WTC11 (cell line): Measurements from ENCODE around the gene BMP6. TPM values are rescaled to one million over a fixed set of nuclear protein-coding genes. Genes with fewer than 3 reads are reported as not detected.
"Not testable (repeated sequence)": the region's sequence is repeated elsewhere in the genome, so short reads cannot be mapped to it uniquely, and the experiment has no call there.

Experiments used
- ATAC-seq: fragments of 200-7000 bp; cut with Tn5 transposase; 2 replicates; pipeline ENCODE4 v1.10.0; 2021; ENCODE audit warnings: mild to moderate bottlenecking, moderate library complexity
- CTCF ChIA-PET: fragments of 300-600 bp; sonication (Branson Sonifier 250); formaldehyde crosslinking; loops from one replicate; lab custom pipeline; 2021; ENCODE audit warnings: antibody characterized with exemption; lab: Charles Lee
- POLR2A ChIA-PET: fragments of 350-600 bp; sonication (Branson Sonifier 250); formaldehyde crosslinking; loops from one replicate; lab custom pipeline; 2021; ENCODE audit warnings: antibody characterized with exemption; lab: Charles Lee
- DNase-seq: peaks from one replicate; pipeline ENCODE4 v3.0.0; 2021; ENCODE audit warnings: low spot score
- H3K27ac Mint-ChIP-seq: 2 replicates; pipeline ENCODE4 v1.8.0; 2021; ENCODE audit warnings: mixed read lengths
- H3K27me3 Mint-ChIP-seq: 2 replicates; pipeline ENCODE4 v1.8.0; 2021; ENCODE audit warnings: low read depth, mild to moderate bottlenecking, moderate library complexity, mixed read lengths
- H3K36me3 Mint-ChIP-seq: 2 replicates; pipeline ENCODE4 v1.8.0; 2021; ENCODE audit warnings: mixed read lengths
- H3K4me1 Mint-ChIP-seq: 2 replicates; pipeline ENCODE4 v1.8.0; 2022; ENCODE audit warnings: mixed read lengths
- H3K4me3 Mint-ChIP-seq: 2 replicates; pipeline ENCODE4 v1.8.0; 2021; ENCODE audit warnings: mild to moderate bottlenecking, moderate library complexity, mixed read lengths
- H3K9me3 Mint-ChIP-seq: 2 replicates; pipeline ENCODE4 v1.8.0; 2021; ENCODE audit warnings: mixed read lengths
- ARID4B ChIP-seq: sonication (generic); formaldehyde crosslinking; IDR thresholded peaks from 2 replicates; pipeline ENCODE4 v1.8.0; 2023; ENCODE audit warnings: missing genetic modification reagents, mild to moderate bottlenecking, borderline replicate concordance
- ATF6 ChIP-seq: sonication (generic); formaldehyde crosslinking; IDR thresholded peaks from 2 replicates; pipeline ENCODE4 v1.8.1; 2023; ENCODE audit warnings: mild to moderate bottlenecking, missing genetic modification reagents
- CREM ChIP-seq: sonication (generic); formaldehyde crosslinking; IDR thresholded peaks from 2 replicates; pipeline ENCODE4 v1.8.1; 2022; ENCODE audit warnings: mild to moderate bottlenecking, missing genetic modification reagents, moderate library complexity
- GABPB1 ChIP-seq: sonication (generic); formaldehyde crosslinking; IDR thresholded peaks from 2 replicates; pipeline ENCODE4 v1.8.1; 2023; ENCODE audit warnings: mild to moderate bottlenecking, missing genetic modification reagents
- IRF2 ChIP-seq: sonication (generic); formaldehyde crosslinking; IDR thresholded peaks from 2 replicates; pipeline ENCODE4 v1.8.0; 2022; ENCODE audit warnings: low read depth, missing genetic modification reagents, borderline replicate concordance
- MXD4 ChIP-seq: fragments of 250-450 bp; sonication (Bioruptor Pico); IDR thresholded peaks from 2 replicates; pipeline ENCODE4 v1.8.0; 2021; ENCODE audit warnings: mild to moderate bottlenecking, moderate library complexity, borderline replicate concordance
- NFATC4 ChIP-seq: fragments of 250-450 bp; sonication (Bioruptor Pico); IDR thresholded peaks from 2 replicates; pipeline ENCODE4 v1.9.0; 2021; ENCODE audit warnings: mild to moderate bottlenecking
- NFE2L1 ChIP-seq: sonication (generic); formaldehyde crosslinking; IDR thresholded peaks from 2 replicates; pipeline ENCODE4 v1.8.1; 2023; ENCODE audit warnings: missing genetic modification reagents
- NFYB ChIP-seq: sonication (generic); formaldehyde crosslinking; conservative IDR thresholded peaks from 2 replicates; pipeline ENCODE4 v1.8.0; 2022; ENCODE audit warnings: low read depth, missing genetic modification reagents
- NR2C2 ChIP-seq: sonication (generic); formaldehyde crosslinking; IDR thresholded peaks from 2 replicates; pipeline ENCODE4 v1.8.0; 2022; ENCODE audit warnings: mild to moderate bottlenecking, missing genetic modification reagents
- NR3C1 ChIP-seq: sonication (generic); formaldehyde crosslinking; conservative IDR thresholded peaks from 2 replicates; pipeline ENCODE4 v1.8.1; 2023; ENCODE audit warnings: low read depth, mild to moderate bottlenecking, missing genetic modification reagents
- RELA ChIP-seq: sonication (generic); formaldehyde crosslinking; IDR thresholded peaks from 2 replicates; pipeline ENCODE4 v1.8.1; 2022; ENCODE audit warnings: missing genetic modification reagents, mild to moderate bottlenecking, borderline replicate concordance
- RORB ChIP-seq: fragments of 250-450 bp; sonication (Bioruptor Pico); IDR thresholded peaks from 2 replicates; pipeline ENCODE4 v1.9.0; 2021; ENCODE audit warnings: mild to moderate bottlenecking
- SMAD3 ChIP-seq: sonication (generic); formaldehyde crosslinking; IDR thresholded peaks from 2 replicates; pipeline ENCODE4 v1.8.0; 2022; ENCODE audit warnings: missing genetic modification reagents, mild to moderate bottlenecking, borderline replicate concordance
- SMAD4 ChIP-seq: sonication (generic); formaldehyde crosslinking; IDR thresholded peaks from 2 replicates; pipeline ENCODE4 v1.8.0; 2022; ENCODE audit warnings: mild to moderate bottlenecking, missing genetic modification reagents
- TP53 ChIP-seq: sonication (generic); formaldehyde crosslinking; IDR thresholded peaks from 2 replicates; pipeline ENCODE4 v1.8.1; 2023; ENCODE audit warnings: mild to moderate bottlenecking, missing genetic modification reagents
- ZNF232 ChIP-seq: sonication (generic); formaldehyde crosslinking; IDR thresholded peaks from 2 replicates; pipeline ENCODE4 v1.8.0; 2022; ENCODE audit warnings: mild to moderate bottlenecking, missing genetic modification reagents
- total RNA-seq: library from RNA; stranded (reverse); gene quantifications from 3 replicates; pipeline ENCODE4 v1.2.3, GENCODE V29; 2021
- TF ChIP-seq, protein P1 (sequence below): sonication (generic); formaldehyde crosslinking; IDR thresholded peaks from 2 replicates; pipeline ENCODE4 v1.8.1; 2022; ENCODE audit warnings: low read depth, mild to moderate bottlenecking, moderate library complexity, missing genetic modification reagents, borderline replicate concordance
- TF ChIP-seq, protein P2 (sequence below): sonication (generic); formaldehyde crosslinking; IDR thresholded peaks from 2 replicates; pipeline ENCODE4 v1.8.1; 2022; ENCODE audit warnings: mild to moderate bottlenecking, moderate library complexity, missing genetic modification reagents

Gene BMP6
- total RNA-seq, 1 experiment from 2014 or later = 1.0 TPM

DNA sequence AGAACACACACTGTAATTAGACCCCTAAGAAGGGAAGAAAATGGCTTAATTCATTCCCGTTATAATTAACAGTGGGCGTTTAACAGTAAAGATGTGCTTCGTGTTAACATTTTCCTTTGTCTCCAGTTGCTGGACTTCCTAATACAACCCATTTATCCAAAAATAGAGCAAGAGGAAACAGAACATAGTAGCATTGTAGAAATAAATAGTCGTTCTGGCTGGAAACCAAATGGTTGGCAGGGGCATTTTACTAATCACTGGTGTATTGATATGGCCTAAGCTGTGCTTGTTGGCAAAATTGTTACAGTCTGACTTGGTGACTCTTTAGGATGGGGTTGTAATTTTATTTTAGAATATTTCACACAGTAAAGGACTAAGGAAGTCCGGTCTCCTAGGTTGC lies 89.8 kb downstream of the BMP6 start (continued):
- no peak for TF ChIP-seq ARID4B (CRISPR knock-in tag)

DNA sequence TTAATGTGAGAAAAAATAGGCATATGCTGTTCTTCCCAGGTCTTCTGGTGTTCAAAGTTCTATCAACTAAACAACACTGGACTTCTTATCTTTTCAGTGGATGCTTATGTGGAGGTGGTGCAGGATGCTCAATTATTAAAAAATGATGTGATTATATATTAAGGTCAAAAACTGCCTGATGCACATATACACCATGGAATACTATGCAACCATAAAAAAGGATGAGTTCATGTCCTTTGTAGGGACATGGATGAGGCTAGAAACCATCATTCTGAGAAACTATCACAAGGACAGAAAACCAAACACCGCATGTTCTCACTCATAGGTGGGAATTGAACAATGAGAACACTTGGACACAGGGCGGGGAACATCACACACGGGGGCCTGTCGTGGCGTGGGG lies 91.3 kb downstream of the BMP6 start:
- CTCF ChIA-PET, H3K27ac Mint-ChIP-seq, H3K9me3 Mint-ChIP-seq, POLR2A ChIA-PET, H3K36me3 Mint-ChIP-seq, H3K27me3 Mint-ChIP-seq, H3K4me3 Mint-ChIP-seq, H3K4me1 Mint-ChIP-seq, ATAC-seq, DNase-seq: not testable (repeated sequence)

DNA sequence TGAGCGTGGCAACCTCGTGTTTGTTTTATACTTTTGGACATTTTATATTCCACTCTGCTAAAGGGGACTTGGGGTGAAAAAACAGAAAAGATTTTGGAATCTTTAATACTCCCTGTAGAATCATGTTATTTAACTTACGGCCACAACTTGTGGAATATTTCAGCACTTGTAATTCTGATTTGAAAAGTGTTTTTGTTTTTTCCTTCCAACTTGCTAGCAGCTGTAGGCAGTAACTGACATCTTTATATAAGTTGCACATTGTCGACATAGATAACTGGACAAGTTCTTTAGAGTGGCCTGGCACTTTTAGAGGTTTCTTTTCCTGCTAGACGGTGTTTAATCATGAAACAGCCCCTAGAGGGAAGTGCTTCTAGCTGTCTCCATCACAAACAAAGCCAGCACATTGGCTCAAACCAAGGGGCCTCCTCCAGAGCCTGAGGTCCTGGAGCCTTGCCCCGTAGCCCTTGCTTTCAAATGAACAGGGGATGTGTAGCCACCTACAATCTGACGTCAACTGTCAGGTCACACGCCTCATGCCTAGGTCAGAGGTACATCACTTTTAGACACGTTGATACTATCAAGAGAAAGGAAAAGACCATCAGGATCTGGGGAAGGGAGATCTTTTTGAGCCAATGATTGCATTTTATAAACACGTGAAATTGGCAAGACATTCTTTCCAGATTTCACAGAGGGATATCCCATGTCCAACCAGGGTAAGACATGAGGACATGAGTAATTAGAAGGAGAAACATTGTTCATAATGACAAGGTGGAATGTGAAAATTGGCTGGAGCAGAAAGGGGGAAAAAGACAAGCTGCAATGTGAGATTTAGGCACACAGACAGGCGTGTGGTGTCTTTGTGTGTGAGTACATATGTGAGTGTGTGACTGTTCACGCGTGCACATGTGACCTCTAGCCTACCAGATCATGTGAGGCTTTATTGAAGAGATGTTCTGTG lies 92.6 kb downstream of the BMP6 start:
- no peaks in the 10 kb centered on the region for H3K36me3 Mint-ChIP-seq
- no peak overlapping the region for H3K4me3 Mint-ChIP-seq
- TF ChIP-seq RORB (CRISPR knock-in tag) (no peak), CREM (no peak), NR3C1 (CRISPR knock-in tag) (no peak), ATF6 (CRISPR knock-in tag) (no peak), TP53 (no peak), NFE2L1 (CRISPR knock-in tag) (no peak), IRF2 (CRISPR knock-in tag) (no peak)
- TF ChIP-seq, protein P1, sequence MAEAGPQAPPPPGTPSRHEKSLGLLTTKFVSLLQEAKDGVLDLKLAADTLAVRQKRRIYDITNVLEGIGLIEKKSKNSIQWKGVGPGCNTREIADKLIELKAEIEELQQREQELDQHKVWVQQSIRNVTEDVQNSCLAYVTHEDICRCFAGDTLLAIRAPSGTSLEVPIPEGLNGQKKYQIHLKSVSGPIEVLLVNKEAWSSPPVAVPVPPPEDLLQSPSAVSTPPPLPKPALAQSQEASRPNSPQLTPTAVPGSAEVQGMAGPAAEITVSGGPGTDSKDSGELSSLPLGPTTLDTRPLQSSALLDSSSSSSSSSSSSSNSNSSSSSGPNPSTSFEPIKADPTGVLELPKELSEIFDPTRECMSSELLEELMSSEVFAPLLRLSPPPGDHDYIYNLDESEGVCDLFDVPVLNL (CRISPR knock-in tag) = no peak
- H3K4me1 Mint-ChIP-seq = no peaks in the 10 kb centered on the region
- H3K27me3 Mint-ChIP-seq = no peaks in the 10 kb centered on the region
- DNase-seq = no peak
- H3K9me3 Mint-ChIP-seq = peaks cover 9% of the 10 kb centered on the region
- H3K27ac Mint-ChIP-seq = no peak overlapping the region
- ATAC-seq = no peak; the same call in 1 of the 2 replicates
- POLR2A ChIA-PET = no interaction called here
- CTCF ChIA-PET = no interaction called here

DNA sequence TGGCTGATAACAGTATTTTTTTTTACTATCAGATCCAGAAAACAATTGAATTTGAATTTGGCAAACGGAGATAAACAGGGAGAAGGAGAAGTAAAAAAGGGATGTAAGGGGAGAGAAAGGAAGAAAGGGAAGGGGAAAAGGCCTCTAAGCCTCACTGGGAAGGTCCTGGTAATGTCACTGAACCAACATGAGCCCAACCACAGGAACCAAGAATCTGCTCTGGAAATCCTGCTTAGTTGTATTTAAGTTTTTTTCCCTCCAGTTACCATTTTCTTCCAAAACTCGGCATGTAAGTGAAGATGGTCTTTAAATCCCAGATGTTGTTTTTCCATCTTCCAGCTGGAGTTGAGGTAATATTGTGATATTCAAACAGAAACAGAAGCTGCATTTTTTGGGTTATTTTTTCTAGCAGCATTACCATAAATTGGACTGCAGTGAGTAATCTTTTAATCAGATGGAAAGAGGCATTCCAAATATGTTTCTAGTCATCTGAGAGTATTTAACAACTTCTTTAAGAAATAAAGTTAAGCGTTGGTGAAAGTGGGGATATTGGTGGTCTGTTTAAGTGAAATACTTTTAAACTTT lies 93.6 kb downstream of the BMP6 start:
- no peak overlapping the region for H3K4me3 Mint-ChIP-seq
- no peak for ATAC-seq
- H3K4me1 Mint-ChIP-seq = no peaks in the 10 kb centered on the region
- no peak overlapping the region for H3K27ac Mint-ChIP-seq
- TF ChIP-seq NR2C2 (CRISPR knock-in tag) (no peak), GABPB1 (no peak), SMAD3 (no peak), MXD4 (CRISPR knock-in tag) (no peak), ZNF232 (CRISPR knock-in tag) (no peak), NFYB (no peak), NFATC4 (CRISPR knock-in tag) (no peak), RELA (CRISPR knock-in tag) (no peak), SMAD4 (CRISPR knock-in tag) (no peak)
- TF ChIP-seq, protein P2, sequence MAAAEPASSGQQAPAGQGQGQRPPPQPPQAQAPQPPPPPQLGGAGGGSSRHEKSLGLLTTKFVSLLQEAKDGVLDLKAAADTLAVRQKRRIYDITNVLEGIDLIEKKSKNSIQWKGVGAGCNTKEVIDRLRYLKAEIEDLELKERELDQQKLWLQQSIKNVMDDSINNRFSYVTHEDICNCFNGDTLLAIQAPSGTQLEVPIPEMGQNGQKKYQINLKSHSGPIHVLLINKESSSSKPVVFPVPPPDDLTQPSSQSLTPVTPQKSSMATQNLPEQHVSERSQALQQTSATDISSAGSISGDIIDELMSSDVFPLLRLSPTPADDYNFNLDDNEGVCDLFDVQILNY (CRISPR knock-in tag) = no peak
- TF ChIP-seq, all 79 proteins: peak for 0
- CTCF ChIA-PET = no interaction called here
- POLR2A ChIA-PET = no interaction called here
- peaks cover 10% of the 10 kb centered on the region for H3K9me3 Mint-ChIP-seq
- no peak for DNase-seq
- no peaks in the 10 kb centered on the region for H3K27me3 Mint-ChIP-seq
- no peaks in the 10 kb centered on the region for H3K36me3 Mint-ChIP-seq
